Measurements from ENCODE around the gene CNP.

DNA sequence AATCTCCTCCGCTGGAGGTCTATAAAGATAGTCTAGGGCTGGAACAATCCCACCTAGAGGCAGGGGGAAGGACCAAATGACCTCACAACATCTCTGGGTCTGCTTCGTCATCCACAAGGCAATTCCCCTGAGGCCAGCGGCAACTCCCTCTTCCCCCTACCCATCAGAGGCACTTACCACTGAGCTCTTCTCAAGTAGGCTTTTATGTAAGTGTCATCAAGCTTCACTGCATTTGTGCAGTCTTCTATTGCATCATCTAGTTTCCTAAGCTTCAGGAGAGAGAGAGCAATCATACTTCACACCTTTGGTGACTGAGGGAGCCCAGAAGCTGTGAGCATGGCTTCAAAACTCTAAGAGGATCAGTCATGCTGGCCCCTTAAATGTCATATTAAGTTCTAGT lies 21.0 kb downstream of the CNP start:
- TF ChIP-seq, protein P1, sequence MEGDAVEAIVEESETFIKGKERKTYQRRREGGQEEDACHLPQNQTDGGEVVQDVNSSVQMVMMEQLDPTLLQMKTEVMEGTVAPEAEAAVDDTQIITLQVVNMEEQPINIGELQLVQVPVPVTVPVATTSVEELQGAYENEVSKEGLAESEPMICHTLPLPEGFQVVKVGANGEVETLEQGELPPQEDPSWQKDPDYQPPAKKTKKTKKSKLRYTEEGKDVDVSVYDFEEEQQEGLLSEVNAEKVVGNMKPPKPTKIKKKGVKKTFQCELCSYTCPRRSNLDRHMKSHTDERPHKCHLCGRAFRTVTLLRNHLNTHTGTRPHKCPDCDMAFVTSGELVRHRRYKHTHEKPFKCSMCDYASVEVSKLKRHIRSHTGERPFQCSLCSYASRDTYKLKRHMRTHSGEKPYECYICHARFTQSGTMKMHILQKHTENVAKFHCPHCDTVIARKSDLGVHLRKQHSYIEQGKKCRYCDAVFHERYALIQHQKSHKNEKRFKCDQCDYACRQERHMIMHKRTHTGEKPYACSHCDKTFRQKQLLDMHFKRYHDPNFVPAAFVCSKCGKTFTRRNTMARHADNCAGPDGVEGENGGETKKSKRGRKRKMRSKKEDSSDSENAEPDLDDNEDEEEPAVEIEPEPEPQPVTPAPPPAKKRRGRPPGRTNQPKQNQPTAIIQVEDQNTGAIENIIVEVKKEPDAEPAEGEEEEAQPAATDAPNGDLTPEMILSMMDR (IDR thresholded peaks at IDR 0.05), result no peak
- TF ChIP-seq POLR2A (IDR thresholded peaks at IDR 0.05), result no peak
